Measurements from ENCODE around the gene PSMF1.

DNA sequence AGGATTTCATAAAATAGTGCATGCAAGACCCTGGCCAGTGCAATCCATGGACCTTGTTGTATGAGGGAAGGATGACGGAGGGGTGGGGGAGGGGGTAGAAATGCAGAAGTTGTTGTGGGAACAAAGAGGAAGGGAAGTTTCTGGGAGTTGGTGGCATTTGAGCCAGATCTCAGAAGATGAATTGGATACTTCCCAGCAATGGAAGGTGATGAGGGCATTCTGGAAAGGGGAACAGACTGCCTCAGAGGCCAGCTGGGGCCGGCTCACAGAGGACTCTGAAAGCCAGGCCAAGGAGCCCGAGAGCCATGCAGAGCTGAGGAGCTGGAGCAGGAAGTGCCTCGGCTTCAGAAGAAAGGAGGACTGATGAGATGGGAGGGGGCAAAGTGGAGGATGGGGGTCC lies 63.7 kb downstream of the PSMF1 start:
- TF ChIP-seq, protein P1, sequence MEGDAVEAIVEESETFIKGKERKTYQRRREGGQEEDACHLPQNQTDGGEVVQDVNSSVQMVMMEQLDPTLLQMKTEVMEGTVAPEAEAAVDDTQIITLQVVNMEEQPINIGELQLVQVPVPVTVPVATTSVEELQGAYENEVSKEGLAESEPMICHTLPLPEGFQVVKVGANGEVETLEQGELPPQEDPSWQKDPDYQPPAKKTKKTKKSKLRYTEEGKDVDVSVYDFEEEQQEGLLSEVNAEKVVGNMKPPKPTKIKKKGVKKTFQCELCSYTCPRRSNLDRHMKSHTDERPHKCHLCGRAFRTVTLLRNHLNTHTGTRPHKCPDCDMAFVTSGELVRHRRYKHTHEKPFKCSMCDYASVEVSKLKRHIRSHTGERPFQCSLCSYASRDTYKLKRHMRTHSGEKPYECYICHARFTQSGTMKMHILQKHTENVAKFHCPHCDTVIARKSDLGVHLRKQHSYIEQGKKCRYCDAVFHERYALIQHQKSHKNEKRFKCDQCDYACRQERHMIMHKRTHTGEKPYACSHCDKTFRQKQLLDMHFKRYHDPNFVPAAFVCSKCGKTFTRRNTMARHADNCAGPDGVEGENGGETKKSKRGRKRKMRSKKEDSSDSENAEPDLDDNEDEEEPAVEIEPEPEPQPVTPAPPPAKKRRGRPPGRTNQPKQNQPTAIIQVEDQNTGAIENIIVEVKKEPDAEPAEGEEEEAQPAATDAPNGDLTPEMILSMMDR (IDR thresholded peaks at IDR 0.05), result no peak
- TF ChIP-seq POLR2A (IDR thresholded peaks at IDR 0.05), result no peak
